Lower lobe of right lung (tissue), 2 donors: Measurements from ENCODE around the gene SMPD3. TPM values are rescaled to one million over a fixed set of nuclear protein-coding genes. Genes with fewer than 3 reads are reported as not detected.

ENCODE experiments used
- ATAC-seq, 2 donors: fragments of 200-7000 bp; cut with Tn5 transposase; one replicate each; pipeline ENCODE4 v1.9.1; 2020 to 2022; ENCODE audit warnings: mild to moderate bottlenecking in 2 of 2, moderate library complexity in 2 of 2
- DNase-seq: peaks from one replicate; pipeline ENCODE4 v3.0.0-alpha.2; 2020
- H3K27ac ChIP-seq: fragments of 200-600 bp; one replicate; pipeline ENCODE4 v1.8.0; 2022
- H3K27me3 ChIP-seq: fragments of 200-600 bp; one replicate; pipeline ENCODE4 v1.8.0; 2022; ENCODE audit warnings: low read depth
- H3K36me3 ChIP-seq: fragments of 200-600 bp; one replicate; pipeline ENCODE4 v1.8.0; 2022; ENCODE audit warnings: mild to moderate bottlenecking
- H3K4me1 ChIP-seq: fragments of 200-600 bp; one replicate; pipeline ENCODE4 v1.8.0; 2022
- H3K4me3 ChIP-seq: fragments of 200-600 bp; one replicate; pipeline ENCODE4 v1.8.0; 2022; ENCODE audit warnings: mild to moderate bottlenecking
- H3K9me3 ChIP-seq: fragments of 200-600 bp; one replicate; pipeline ENCODE4 v1.8.0; 2022
- intact Hi-C: fragments of 100-400 bp; cut with DNase I; formaldehyde crosslinking; loops from one replicate; pipeline ENCODE4 v1.11.0; 2022
- total RNA-seq: library from RNA; stranded (reverse); fragmentation: NEBNext Ultra II Directional; extraction: Animal tissue kit (Norgen Biotek cat#: 25700); gene quantifications from one replicate; pipeline ENCODE4 v1.2.1, GENCODE V29; 2021
- TF ChIP-seq, protein P1 (sequence below): fragments of 200-600 bp; IDR thresholded peaks from one replicate; pipeline ENCODE4 v1.8.0; 2022; ENCODE audit warnings: antibody characterized with exemption, mild to moderate bottlenecking
- donor health status: DM: no; HTN: yes; CAD: no; lungs with severe emphysema.

Gene SMPD3
- total RNA-seq, 1 donor from 2014 or later: 3.6 TPM

DNA sequence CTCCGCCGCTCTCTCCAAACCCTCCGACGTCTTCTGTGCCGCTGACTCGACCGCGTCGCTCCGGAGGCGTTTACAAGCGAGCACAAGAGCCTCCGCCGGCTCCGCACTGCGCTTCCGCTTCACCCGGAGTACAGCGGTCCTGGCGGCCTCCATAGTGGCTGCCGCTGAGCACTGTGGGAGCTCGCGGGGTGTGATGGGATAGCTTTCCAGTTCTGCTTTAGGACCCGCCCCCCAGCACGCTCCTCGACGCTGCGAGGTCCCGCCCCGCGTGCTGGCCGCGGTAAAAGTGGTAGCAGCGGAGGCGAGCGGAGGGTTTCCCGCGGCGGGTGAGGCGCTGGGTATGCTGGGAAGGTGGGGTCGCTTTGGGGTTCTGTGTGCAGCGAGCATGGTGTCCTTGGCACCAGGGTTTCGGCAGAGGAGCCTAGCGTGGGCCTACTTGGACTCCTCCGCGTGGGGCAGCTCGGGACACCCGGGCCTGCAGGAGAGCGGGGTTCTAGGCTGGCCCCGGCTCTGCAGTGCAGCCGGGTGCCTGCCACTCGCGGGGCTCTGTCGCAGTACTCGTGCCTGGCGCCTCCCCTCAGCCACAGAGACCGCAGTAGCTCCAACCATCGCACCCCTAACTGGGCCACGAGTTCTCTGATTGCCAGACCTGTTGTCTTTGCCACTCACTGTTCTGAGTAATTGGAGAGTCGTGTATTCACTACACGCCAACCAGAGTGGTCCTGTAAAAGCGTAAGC, 137.4 kb downstream of the SMPD3 start, which contains the start of the genes PRMT7 and SLC7A6OS:
Gene PRMT7, plus strand, starts transcription at position 246 of the 738 bp plus-strand sequence. CDS start 4,961 bp downstream, outside the sequence.
Gene SLC7A6OS, minus strand, starts transcription at position 173 of the 738 bp plus-strand sequence. Its CDS starts 20 bp downstream, at position 153.
- intact Hi-C loops: no loop called here
- DNase-seq (peak; percentile 96), ATAC-seq (peak; percentile 100)
- H3K27me3 ChIP-seq: no peaks in the 10 kb centered on the region
- H3K27ac ChIP-seq: peak within 1 kb of the TSS; percentile 86
- TF ChIP-seq, protein P1, sequence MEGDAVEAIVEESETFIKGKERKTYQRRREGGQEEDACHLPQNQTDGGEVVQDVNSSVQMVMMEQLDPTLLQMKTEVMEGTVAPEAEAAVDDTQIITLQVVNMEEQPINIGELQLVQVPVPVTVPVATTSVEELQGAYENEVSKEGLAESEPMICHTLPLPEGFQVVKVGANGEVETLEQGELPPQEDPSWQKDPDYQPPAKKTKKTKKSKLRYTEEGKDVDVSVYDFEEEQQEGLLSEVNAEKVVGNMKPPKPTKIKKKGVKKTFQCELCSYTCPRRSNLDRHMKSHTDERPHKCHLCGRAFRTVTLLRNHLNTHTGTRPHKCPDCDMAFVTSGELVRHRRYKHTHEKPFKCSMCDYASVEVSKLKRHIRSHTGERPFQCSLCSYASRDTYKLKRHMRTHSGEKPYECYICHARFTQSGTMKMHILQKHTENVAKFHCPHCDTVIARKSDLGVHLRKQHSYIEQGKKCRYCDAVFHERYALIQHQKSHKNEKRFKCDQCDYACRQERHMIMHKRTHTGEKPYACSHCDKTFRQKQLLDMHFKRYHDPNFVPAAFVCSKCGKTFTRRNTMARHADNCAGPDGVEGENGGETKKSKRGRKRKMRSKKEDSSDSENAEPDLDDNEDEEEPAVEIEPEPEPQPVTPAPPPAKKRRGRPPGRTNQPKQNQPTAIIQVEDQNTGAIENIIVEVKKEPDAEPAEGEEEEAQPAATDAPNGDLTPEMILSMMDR: peak; percentile 50
- peak within 1 kb of the TSS; percentile 98 for H3K4me3 ChIP-seq
- peaks cover 46% of the 10 kb centered on the region for H3K4me1 ChIP-seq
- no peaks in the 10 kb centered on the region for H3K9me3 ChIP-seq
- peaks cover 38% of the 10 kb centered on the region for H3K36me3 ChIP-seq

DNA sequence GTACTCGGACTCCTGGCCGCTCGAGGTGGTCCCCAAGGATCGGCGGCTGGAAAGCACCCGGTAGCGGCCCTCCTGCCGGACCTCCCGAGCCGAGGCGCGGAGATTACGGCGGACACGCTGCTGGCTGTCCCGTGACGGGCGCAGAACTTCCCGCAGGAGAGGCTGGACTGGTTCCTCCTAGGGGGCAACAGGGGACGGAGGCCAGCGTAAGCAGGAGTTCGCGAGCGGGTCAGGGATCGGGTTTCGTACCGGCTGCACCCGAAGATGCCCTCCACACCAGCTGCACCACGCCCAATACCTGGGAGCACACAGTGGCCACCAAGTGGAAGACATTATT, 137.9 kb downstream of the SMPD3 start:
- H3K9me3 ChIP-seq: no peaks in the 10 kb centered on the region
- peak overlapping the region; percentile 86 for H3K27ac ChIP-seq
- H3K4me1 ChIP-seq: peaks cover 46% of the 10 kb centered on the region
- TF ChIP-seq, protein P1: no peak
- H3K4me3 ChIP-seq: peak overlapping the region; percentile 98
- DNase-seq (no peak), ATAC-seq (peak; percentile 60 to 67)
- H3K27me3 ChIP-seq: no peaks in the 10 kb centered on the region
- peaks cover 40% of the 10 kb centered on the region for H3K36me3 ChIP-seq
- intact Hi-C loops: no loop called here

DNA sequence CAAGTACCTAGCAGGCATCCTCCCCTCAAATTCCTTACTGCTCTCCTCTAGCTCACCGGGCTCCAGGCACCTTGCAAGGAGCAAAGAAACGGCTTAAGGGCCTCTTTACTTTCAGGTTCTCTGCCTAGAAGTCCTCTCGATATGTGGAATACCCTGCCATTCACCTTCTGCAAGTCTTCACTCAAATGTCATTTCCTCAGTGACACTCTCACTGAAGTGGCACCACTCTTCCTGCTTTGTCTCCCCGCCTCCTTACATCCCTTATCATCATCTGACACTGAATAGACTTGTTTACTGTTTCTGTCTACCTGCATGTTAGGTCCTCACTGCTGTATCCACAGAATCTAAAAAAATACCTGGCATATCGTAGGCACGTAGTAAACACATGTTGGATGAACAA, 138.5 kb downstream of the SMPD3 start:
- Histone ChIP-seq H3K4me1 (peaks cover 46% of the 10 kb centered on the region), H3K4me3 (peak overlapping the region; percentile 98), H3K27ac (peak overlapping the region; percentile 86), H3K36me3 (peaks cover 46% of the 10 kb centered on the region), H3K9me3 (no peaks in the 10 kb centered on the region), H3K27me3 (no peaks in the 10 kb centered on the region)
- ATAC-seq: no peak
- intact Hi-C loops: no loop called here
- DNase-seq: no peak
- TF ChIP-seq, protein P1: no peak

Other genes with a start within 250 kb of the SMPD3 start
- gene ESRP2, start 212.4 kb downstream of the SMPD3 start, total RNA-seq: 64.5 TPM
- 45.1 TPM for gene PLA2G15, start 203.1 kb downstream of the SMPD3 start, total RNA-seq
- 47.1 TPM for gene SLC7A6, start 184.0 kb downstream of the SMPD3 start, total RNA-seq
- 16.8 TPM for gene SLC7A6OS, start 137.6 kb downstream of the SMPD3 start, total RNA-seq
- gene PRMT7, start 137.5 kb downstream of the SMPD3 start, total RNA-seq: 36.1 TPM
- gene ZFP90, start 90.8 kb upstream of the SMPD3 start, total RNA-seq: 25.7 TPM
- gene CDH3, start 196.8 kb upstream of the SMPD3 start, total RNA-seq: 3.4 TPM